ENCODE results near the gene MKNK2. TPM values are rescaled to one million over a fixed set of nuclear protein-coding genes. Genes with fewer than 3 reads are reported as not detected.

The MKNK2 gene
- total RNA-seq, 1 experiment from 2014 or later, result 271 TPM

DNA sequence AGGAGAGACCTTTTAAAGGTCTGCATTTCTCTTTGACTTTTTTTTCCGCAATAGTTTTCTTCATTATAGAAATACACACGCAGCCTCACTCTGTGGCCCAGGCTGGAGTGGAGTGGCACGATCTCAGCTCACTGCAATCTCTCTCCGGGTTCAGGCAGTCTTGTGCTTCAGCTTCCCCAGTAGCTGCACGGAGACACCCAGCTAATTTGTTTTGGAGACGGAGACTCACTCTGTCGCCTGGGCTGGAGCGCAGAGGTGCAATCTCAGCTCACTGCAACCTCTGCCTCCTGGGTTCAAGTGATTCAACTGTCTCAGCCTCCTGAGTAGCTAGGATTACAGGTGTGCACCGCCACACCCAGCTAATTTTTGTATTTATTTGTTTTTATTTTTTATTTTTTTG lies 11.7 kb upstream of the MKNK2 start (continued):
- TF ChIP-seq, protein P1, sequence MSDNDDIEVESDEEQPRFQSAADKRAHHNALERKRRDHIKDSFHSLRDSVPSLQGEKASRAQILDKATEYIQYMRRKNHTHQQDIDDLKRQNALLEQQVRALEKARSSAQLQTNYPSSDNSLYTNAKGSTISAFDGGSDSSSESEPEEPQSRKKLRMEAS (IDR thresholded peaks at IDR 0.05), result no peak
- TF ChIP-seq SIN3A (IDR thresholded peaks at IDR 0.05; ENCODE audit: low read depth), result no peak

DNA sequence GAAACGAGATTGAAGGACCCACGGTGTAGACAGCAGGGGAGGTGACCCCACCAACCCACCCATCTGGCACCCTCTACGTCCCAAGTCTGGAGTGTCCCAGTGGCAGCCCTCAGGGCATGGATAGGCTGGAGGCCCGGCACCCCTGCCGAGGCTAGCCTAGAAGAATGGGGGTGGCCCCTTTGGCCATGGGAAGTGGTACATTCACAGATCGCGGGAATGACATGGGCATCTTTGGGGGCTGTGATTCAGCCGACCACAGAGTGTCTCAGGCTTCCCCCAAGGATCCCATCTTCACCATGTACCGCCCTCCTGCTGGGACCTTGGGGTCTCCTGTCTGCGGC lies 11.3 kb upstream of the MKNK2 start:
- Histone ChIP-seq H3K27ac (ENCODE audit: low read depth, low read length) (peak overlapping the region; percentile 99), H3K27me3 (ENCODE audit: insufficient read depth, low read length) (no peaks in the 10 kb centered on the region), H3K9ac (ENCODE audit: low read length) (peak overlapping the region; percentile 82), H3K79me2 (ENCODE audit: insufficient read depth, low read length) (no peaks in the 10 kb centered on the region), H2AFZ (ENCODE audit: low read depth, low read length, poor library complexity, severe bottlenecking) (no peak overlapping the region), H3K4me2 (ENCODE audit: low read length) (peak overlapping the region; percentile 95), H3K9me3 (ENCODE audit: control insufficient read depth in 1 of 2, insufficient read depth in 1 of 2, low read depth in 1 of 2, low read length in 2 of 2) (no peaks in the 10 kb centered on the region), H3K36me3 (ENCODE audit: control insufficient read depth in 1 of 2, insufficient read depth in 2 of 2, low read length in 2 of 2) (no peaks in the 10 kb centered on the region), H3K4me1 (ENCODE audit: control insufficient read depth in 1 of 2, insufficient read depth in 2 of 2, low read length in 2 of 2) (peaks cover 50 to 68% of the 10 kb centered on the region in 2 experiments), H3K9me2 (ENCODE audit: insufficient read depth) (no peaks in the 10 kb centered on the region), H3K4me3 (replicated peaks in 1 of 2; ENCODE audit: low read depth in 1 of 2, low read length in 2 of 2) (peak overlapping the region; percentile 71 to 81), H4K20me1 (ENCODE audit: insufficient read depth) (no peaks in the 10 kb centered on the region)
- RAD21 ChIA-PET (ENCODE audit: low non-redundant PET in 1 of 2, low total read pairs in 2 of 2, uncharacterized antibody in 2 of 2, unreplicated experiment in 2 of 2), result no interaction called here
- DNase-seq (ENCODE audit: low read depth, low spot score) (no peak), ATAC-seq (no peak)
- CTCF ChIA-PET, result no interaction called here
- intact Hi-C loops (cut with micrococcal nuclease), result loop anchor here (10.0 kb wide), 1 partner anchor 128 kb away; no protein-coding TSS in a partner anchor
- BruUV-seq (replicated peaks), result no TSS peak
- TF ChIP-seq, protein P1 (IDR thresholded peaks at IDR 0.05), result no peak
- TF ChIP-seq POLR2AphosphoS5 (IDR thresholded peaks at IDR 0.05; ENCODE audit: low read depth, low read length), result peak; percentile 24; the same call in 1 of the 2 replicates
- POLR2A ChIA-PET, result interaction anchor here (1.0 to 3.3 kb wide), 4 partner anchors 8 to 30 kb away, joined by 3 to 11 read pairs (median 6); no protein-coding TSS in a partner anchor

DNA sequence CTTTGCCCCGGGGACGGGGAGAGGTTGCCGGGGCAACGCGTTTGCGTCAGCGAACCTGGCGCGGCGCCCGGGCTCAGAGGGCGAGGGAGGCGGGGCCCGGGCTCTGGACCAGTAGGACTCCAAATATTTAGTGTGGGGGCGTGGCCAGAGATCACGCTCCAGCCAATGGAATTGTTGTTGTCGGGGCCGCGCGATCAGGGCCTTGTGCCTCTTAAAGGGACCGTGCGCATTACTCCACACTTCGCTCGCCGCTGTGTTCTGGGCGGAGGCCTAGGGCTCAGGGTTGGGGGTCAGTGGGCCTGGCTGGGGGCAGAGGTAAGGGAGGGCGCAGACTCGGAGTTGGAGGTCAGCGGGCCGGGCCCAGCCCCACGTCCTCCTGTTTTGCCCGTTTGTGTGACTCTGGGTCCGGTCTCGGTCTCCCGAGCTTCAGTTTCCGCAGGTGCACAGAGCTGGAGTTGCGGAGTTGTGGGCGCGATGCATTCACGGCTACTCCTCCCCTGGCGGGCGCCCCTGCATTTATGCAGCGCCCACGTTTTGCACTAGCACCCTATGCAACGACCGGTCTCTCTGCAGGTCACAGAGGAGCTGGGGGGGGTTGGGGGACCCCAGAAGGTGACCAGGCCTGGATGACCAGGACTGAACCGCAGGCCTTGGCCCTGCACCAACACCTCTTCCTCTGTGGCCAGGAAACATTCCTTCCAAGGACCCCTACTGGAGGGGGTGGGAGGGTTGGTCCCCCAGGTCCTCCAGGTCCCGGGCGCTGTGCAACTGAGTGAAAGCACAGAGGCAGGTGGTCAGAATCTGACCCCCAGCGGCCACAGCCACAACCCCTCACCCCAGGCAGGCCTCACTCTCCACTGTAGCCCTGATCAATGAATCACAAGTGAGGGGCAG lies 10.7 kb upstream of the MKNK2 start:
- Histone ChIP-seq H3K27me3 (ENCODE audit: insufficient read depth, low read length) (no peaks in the 10 kb centered on the region), H3K36me3 (ENCODE audit: control insufficient read depth in 1 of 2, insufficient read depth in 2 of 2, low read length in 2 of 2) (no peaks in the 10 kb centered on the region), H3K9ac (ENCODE audit: low read length) (peak overlapping the region; percentile 82), H3K4me2 (ENCODE audit: low read length) (peak overlapping the region; percentile 95), H3K9me2 (ENCODE audit: insufficient read depth) (no peaks in the 10 kb centered on the region), H3K4me3 (replicated peaks in 1 of 2; ENCODE audit: low read depth in 1 of 2, low read length in 2 of 2) (peak overlapping the region; percentile 71 to 81), H3K79me2 (ENCODE audit: insufficient read depth, low read length) (no peaks in the 10 kb centered on the region), H4K20me1 (ENCODE audit: insufficient read depth) (no peaks in the 10 kb centered on the region), H2AFZ (ENCODE audit: low read depth, low read length, poor library complexity, severe bottlenecking) (no peak overlapping the region), H3K27ac (ENCODE audit: low read depth, low read length) (peak overlapping the region; percentile 99), H3K9me3 (ENCODE audit: control insufficient read depth in 1 of 2, insufficient read depth in 1 of 2, low read depth in 1 of 2, low read length in 2 of 2) (no peaks in the 10 kb centered on the region), H3K4me1 (ENCODE audit: control insufficient read depth in 1 of 2, insufficient read depth in 2 of 2, low read length in 2 of 2) (peaks cover 56 to 74% of the 10 kb centered on the region in 2 experiments)
- DNase-seq (ENCODE audit: low read depth, low spot score), result peak; percentile 93
- CTCF ChIA-PET, result no interaction called here
- TSS peak; percentile 88 for BruUV-seq (replicated peaks)
- peak; percentile 78 for ATAC-seq
- TF ChIP-seq POLR2A (IDR thresholded peaks at IDR 0.05; ENCODE audit: borderline replicate concordance, extremely low read depth, insufficient read depth, insufficient read length) (peak; percentile 56), ZFX (IDR thresholded peaks at IDR 0.05) (peak; percentile 81), POLR2AphosphoS5 (IDR thresholded peaks at IDR 0.05; ENCODE audit: low read depth, low read length) (peak; percentile 92)
- TF ChIP-seq, protein P2, sequence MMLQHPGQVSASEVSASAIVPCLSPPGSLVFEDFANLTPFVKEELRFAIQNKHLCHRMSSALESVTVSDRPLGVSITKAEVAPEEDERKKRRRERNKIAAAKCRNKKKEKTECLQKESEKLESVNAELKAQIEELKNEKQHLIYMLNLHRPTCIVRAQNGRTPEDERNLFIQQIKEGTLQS (IDR thresholded peaks at IDR 0.05), result no peak
- intact Hi-C loops (cut with micrococcal nuclease), result loop anchor here (10.0 kb wide), 1 partner anchor 127 kb away; no protein-coding TSS in a partner anchor
- RAD21 ChIA-PET (ENCODE audit: low non-redundant PET in 1 of 2, low total read pairs in 2 of 2, uncharacterized antibody in 2 of 2, unreplicated experiment in 2 of 2), result no interaction called here
- POLR2A ChIA-PET, result interaction anchor here (2.0 to 3.3 kb wide), 2 partner anchors 10 to 30 kb away, joined by 7 to 11 read pairs; no protein-coding TSS in a partner anchor
